HCT116 (cell line): ENCODE data around the gene TXNDC9.

Source experiments
- ZNF274 ChIP-seq: fragments of 200-500 bp; sonication (Bioruptor generic); IDR thresholded peaks from 2 replicates; pipeline ENCODE4 v1.6.1; 2014; ENCODE audit warnings: mild to moderate bottlenecking, low read depth, low read length, inconsistent platforms
- TF ChIP-seq, protein P1 (sequence below), 3 experiments: fragments of 200-600 bp in 1 of 3; sonication (generic) in 1 of 3; IDR thresholded peaks in 2 of 3; conservative IDR thresholded peaks in 1 of 3; 2 replicates each; pipeline ENCODE4 v1.5.1; 2012 to 2017; ENCODE audit warnings: low read depth in 2 of 3, low read length in 2 of 3, antibody characterized with exemption in 1 of 3, borderline replicate concordance in 1 of 3, control low read depth in 1 of 3, mild to moderate bottlenecking in 1 of 3, mixed read lengths in 1 of 3, mixed run types in 1 of 3, moderate library complexity in 1 of 3; ENCODE audit not compliant: insufficient read depth in 1 of 3

DNA sequence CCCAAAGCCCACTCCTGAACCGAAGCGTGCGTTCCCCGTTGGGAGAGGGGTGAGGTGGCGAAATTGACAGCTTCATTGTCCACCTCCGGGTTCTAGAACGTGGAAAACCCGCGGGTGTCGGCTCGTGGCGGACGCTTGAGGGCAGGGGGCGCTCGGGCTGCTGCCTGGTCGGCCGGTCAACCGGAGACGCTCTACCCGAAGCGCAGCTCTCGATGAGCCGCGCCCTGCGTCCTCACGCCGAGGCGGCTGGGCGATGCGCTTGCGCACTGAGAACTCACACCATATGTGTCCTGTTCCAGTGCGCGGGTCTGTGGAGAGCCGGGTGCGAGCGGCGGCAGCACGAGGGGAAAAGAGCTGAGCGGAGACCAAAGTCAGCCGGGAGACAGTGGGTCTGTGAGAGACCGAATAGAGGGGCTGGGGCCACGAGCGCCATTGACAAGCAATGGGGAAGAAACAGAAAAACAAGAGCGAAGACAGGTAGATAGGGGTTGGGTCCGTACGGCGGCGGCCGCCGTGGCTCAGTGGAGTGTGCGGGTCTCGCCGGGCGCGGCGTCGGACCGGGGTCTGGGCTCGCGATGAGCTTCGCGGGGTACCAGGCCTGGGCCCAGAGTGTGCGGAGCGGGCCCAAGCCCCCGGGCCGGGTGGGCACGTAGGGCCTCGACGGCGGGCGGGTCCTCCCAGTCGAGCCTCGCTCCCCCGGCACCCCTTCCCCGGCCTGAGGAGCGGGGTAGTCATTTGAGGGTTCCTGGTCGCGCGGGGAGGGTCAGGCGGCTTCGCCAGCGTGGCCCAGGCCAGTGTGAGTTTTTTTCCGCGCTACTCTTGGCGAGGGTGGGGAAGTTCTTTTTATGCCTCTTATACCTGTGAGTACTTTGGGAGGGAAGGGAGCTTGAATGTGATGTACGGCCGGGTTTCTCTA lies 1.2 kb upstream of the TXNDC9 start, which contains the start of gene EIF5B:
- TF ChIP-seq, protein P1, sequence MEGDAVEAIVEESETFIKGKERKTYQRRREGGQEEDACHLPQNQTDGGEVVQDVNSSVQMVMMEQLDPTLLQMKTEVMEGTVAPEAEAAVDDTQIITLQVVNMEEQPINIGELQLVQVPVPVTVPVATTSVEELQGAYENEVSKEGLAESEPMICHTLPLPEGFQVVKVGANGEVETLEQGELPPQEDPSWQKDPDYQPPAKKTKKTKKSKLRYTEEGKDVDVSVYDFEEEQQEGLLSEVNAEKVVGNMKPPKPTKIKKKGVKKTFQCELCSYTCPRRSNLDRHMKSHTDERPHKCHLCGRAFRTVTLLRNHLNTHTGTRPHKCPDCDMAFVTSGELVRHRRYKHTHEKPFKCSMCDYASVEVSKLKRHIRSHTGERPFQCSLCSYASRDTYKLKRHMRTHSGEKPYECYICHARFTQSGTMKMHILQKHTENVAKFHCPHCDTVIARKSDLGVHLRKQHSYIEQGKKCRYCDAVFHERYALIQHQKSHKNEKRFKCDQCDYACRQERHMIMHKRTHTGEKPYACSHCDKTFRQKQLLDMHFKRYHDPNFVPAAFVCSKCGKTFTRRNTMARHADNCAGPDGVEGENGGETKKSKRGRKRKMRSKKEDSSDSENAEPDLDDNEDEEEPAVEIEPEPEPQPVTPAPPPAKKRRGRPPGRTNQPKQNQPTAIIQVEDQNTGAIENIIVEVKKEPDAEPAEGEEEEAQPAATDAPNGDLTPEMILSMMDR (IDR thresholded peaks at IDR 0.05 in 2 of 3, conservative IDR thresholded peaks at IDR 0.05 in 1 of 3; ENCODE audit: borderline replicate concordance in 1 of 3, insufficient read depth in 1 of 3, low read depth in 2 of 3, low read length in 2 of 3) = peak; percentile 56 to 78 (median 63)
- no peak for TF ChIP-seq ZNF274
